HepG2 (cell line): ENCODE results near the gene PROKR1. TPM values are rescaled to one million over a fixed set of nuclear protein-coding genes. Genes with fewer than 3 reads are reported as not detected.

Experiments used
- ATAC-seq: fragments of 200-7000 bp; cut with Tn5 transposase; 3 replicates; pipeline ENCODE4 v1.9.1; 2020; ENCODE audit warnings: mild to moderate bottlenecking, moderate library complexity
- BruUV-seq: library from RNA; stranded (reverse); fragments of 400-500 nt; replicated peaks from 2 replicates; lab custom pipeline; 2021; lab: Mats Ljungman, UMichigan
- CTCF ChIA-PET: fragments of 300-600 bp; formaldehyde crosslinking; extraction: SDS; loops from one replicate; lab custom pipeline; 2021; ENCODE audit warnings: low total read pairs, inconsistent platforms, low intra/inter-chr PET ratio; lab: Yijun Ruan, JAX
- POLR2A ChIA-PET: fragments of 350-600 bp; sonication (Branson Sonifier 250); formaldehyde crosslinking; loops from one replicate; lab custom pipeline; 2020; ENCODE audit warnings: antibody characterized with exemption, inconsistent platforms; lab: Yijun Ruan, JAX
- DNase-seq: peaks from one replicate; pipeline ENCODE4 v3.0.0-alpha.2; 2015; ENCODE audit warnings: low spot score
- FAIRE-seq: peaks from 3 replicates; lab custom pipeline; 2011; peaks lifted over from hg19 to GRCh38; lab: Jason Lieb, UNC
- H2AFZ ChIP-seq: one replicate; pipeline ENCODE4 v1.6.1; 2011; ENCODE audit warnings: low read length, inconsistent platforms
- H3K27ac ChIP-seq: fragments of 300-600 bp; 3 replicates; pipeline ENCODE4 v1.8.0; 2011; ENCODE audit warnings: mixed run types, mild to moderate bottlenecking, mixed read lengths, low read length, inconsistent platforms; ENCODE audit not compliant: insufficient read depth; ENCODE audit errors: extremely low read length
- H3K27me3 ChIP-seq, 2 experiments: fragments of 200-600 bp in 1 of 2; 2 replicates in 1 of 2; 3 replicates in 1 of 2; pipeline versions ENCODE4 v1.6.0 to v1.8.0; 2011; ENCODE audit warnings: low read length in 2 of 2, mild to moderate bottlenecking in 2 of 2, moderate library complexity in 2 of 2, inconsistent platforms in 1 of 2; ENCODE audit not compliant: insufficient read depth in 2 of 2, control insufficient read depth in 1 of 2
- H3K36me3 ChIP-seq, 2 experiments: fragments of 200-600 bp in 1 of 2; replicated peaks in 1 of 2; 2 replicates in 1 of 2; 3 replicates in 1 of 2; pipeline versions ENCODE4 v1.5.1 to v1.8.0; 2011; ENCODE audit warnings: low read length in 2 of 2, inconsistent platforms in 1 of 2; ENCODE audit not compliant: insufficient read depth in 2 of 2, control insufficient read depth in 1 of 2
- H3K4me1 ChIP-seq: 2 replicates; pipeline ENCODE4 v1.5.1; 2012; ENCODE audit warnings: low read length, inconsistent platforms; ENCODE audit not compliant: insufficient read depth
- H3K4me2 ChIP-seq: 2 replicates; pipeline ENCODE4 v1.6.0; 2011; ENCODE audit warnings: low read depth, low read length, inconsistent platforms
- H3K4me3 ChIP-seq, 3 experiments: fragments of 200-600 bp in 1 of 3; sonication (generic), shearing (Covaris generic) in 1 of 3; replicated peaks in 1 of 3; 2 replicates each; pipeline ENCODE4 v1.5.1; 2011 to 2016; ENCODE audit warnings: low read length in 3 of 3, inconsistent platforms in 2 of 3, low read depth in 2 of 3, mild to moderate bottlenecking in 2 of 3, control low read depth in 1 of 3, mixed read lengths in 1 of 3; ENCODE audit not compliant: insufficient read depth in 1 of 3
- H3K79me2 ChIP-seq: one replicate; pipeline ENCODE4 v1.6.1; 2011; ENCODE audit warnings: low read length, inconsistent platforms; ENCODE audit not compliant: insufficient read depth
- H3K9ac ChIP-seq: 2 replicates; pipeline ENCODE4 v1.6.0; 2011; ENCODE audit warnings: mild to moderate bottlenecking, low read depth, low read length, inconsistent platforms; ENCODE audit not compliant: insufficient read depth
- H3K9me3 ChIP-seq: 2 replicates; pipeline ENCODE4 v1.5.1; 2012; ENCODE audit warnings: mild to moderate bottlenecking, low read length
- H4K20me1 ChIP-seq: 2 replicates; pipeline ENCODE4 v1.6.0; 2011; ENCODE audit warnings: inconsistent platforms, mild to moderate bottlenecking, low read length, moderate library complexity; ENCODE audit not compliant: insufficient read depth
- CREB3 ChIP-seq: sonication (generic); formaldehyde crosslinking; IDR thresholded peaks from 2 replicates; pipeline ENCODE4 v1.5.0; 2020; ENCODE audit warnings: missing genetic modification reagents
- ELK4 ChIP-seq: sonication (generic); formaldehyde crosslinking; IDR thresholded peaks from 2 replicates; pipeline ENCODE4 v1.9.0; 2021; ENCODE audit warnings: missing genetic modification reagents, borderline replicate concordance
- GFI1 ChIP-seq: sonication (generic); formaldehyde crosslinking; IDR thresholded peaks from 2 replicates; pipeline ENCODE4 v1.5.0; 2020; ENCODE audit warnings: missing genetic modification reagents, mild to moderate bottlenecking, borderline replicate concordance
- GMEB2 ChIP-seq: IDR thresholded peaks from 2 replicates; pipeline ENCODE4 v1.6.1; 2016; ENCODE audit warnings: missing biosample characterization, missing genetic modification reagents, low read depth
- HCFC1 ChIP-seq: fragments of 150-350 bp; IDR thresholded peaks from 2 replicates; pipeline ENCODE4 v1.6.1; 2014; ENCODE audit warnings: low read depth, low read length
- IRX3 ChIP-seq: sonication (generic); formaldehyde crosslinking; IDR thresholded peaks from 2 replicates; pipeline ENCODE4 v1.8.1; 2023; ENCODE audit warnings: mild to moderate bottlenecking, low read depth, missing genetic modification reagents, borderline replicate concordance
- KLF11 ChIP-seq: IDR thresholded peaks from 2 replicates; pipeline ENCODE4 v1.6.1; 2016; ENCODE audit warnings: missing compliant biosample characterization
- NFIB ChIP-seq: sonication (generic); formaldehyde crosslinking; IDR thresholded peaks from 2 replicates; pipeline ENCODE4 v1.9.0; 2021; ENCODE audit warnings: missing genetic modification reagents, mild to moderate bottlenecking, borderline replicate concordance
- NFKB2 ChIP-seq: sonication (generic); formaldehyde crosslinking; IDR thresholded peaks from 2 replicates; pipeline ENCODE4 v1.4.0; 2020; ENCODE audit warnings: missing genetic modification reagents, borderline replicate concordance
- THAP11 ChIP-seq: IDR thresholded peaks from 2 replicates; pipeline ENCODE4 v1.6.1; 2016; ENCODE audit warnings: missing biosample characterization, missing genetic modification reagents
- WIZ ChIP-seq: sonication (generic); formaldehyde crosslinking; IDR thresholded peaks from 2 replicates; pipeline ENCODE4 v1.5.1; 2020; ENCODE audit warnings: mild to moderate bottlenecking, missing genetic modification reagents
- ZBTB4 ChIP-seq: sonication (generic); formaldehyde crosslinking; IDR thresholded peaks from 2 replicates; pipeline ENCODE4 v1.4.0; 2020; ENCODE audit warnings: missing genetic modification reagents, mild to moderate bottlenecking, borderline replicate concordance
- ZFP62 ChIP-seq: sonication (generic); formaldehyde crosslinking; IDR thresholded peaks from 2 replicates; pipeline ENCODE4 v1.4.0; 2020; ENCODE audit warnings: missing genetic modification reagents
- ZNF510 ChIP-seq: sonication (generic); formaldehyde crosslinking; IDR thresholded peaks from 2 replicates; pipeline ENCODE4 v1.4.0; 2020; ENCODE audit warnings: low read depth, mild to moderate bottlenecking, missing genetic modification reagents
- ZNF547 ChIP-seq: sonication (generic); formaldehyde crosslinking; IDR thresholded peaks from 2 replicates; pipeline ENCODE4 v1.5.1; 2020; ENCODE audit warnings: mild to moderate bottlenecking, missing genetic modification reagents
- ZNF816 ChIP-seq: sonication (generic); formaldehyde crosslinking; IDR thresholded peaks from 2 replicates; pipeline ENCODE4 v1.8.0; 2022; ENCODE audit warnings: missing genetic modification reagents, mild to moderate bottlenecking, borderline replicate concordance
- in situ Hi-C: cut with HindIII; loops from 2 replicates; pipeline ENCODE4 v1.10.0; 2017; ENCODE audit warnings: low pct_unique_long_range_greater_than_20kb; ENCODE audit not compliant: extremely low pct_ligation_motif_present
- intact Hi-C: fragments of 100-400 bp; cut with micrococcal nuclease; formaldehyde crosslinking; loops from one replicate; pipeline ENCODE4 v1.10.0; 2022; ENCODE audit not compliant: unreplicated experiment
- polyA plus RNA-seq, 8 experiments: library from polyadenylated mRNA; depleted of rRNA in 3 of 8; stranded (reverse) in 7 of 8; unstranded in 1 of 8; fragments of >200 nt; fragmentation: Illumina TruSeq in 4 of 8; extraction: Trizol in 4 of 8; gene quantifications; 2 replicates each; pipeline versions ENCODE4 v1.2.1 to v1.2.3, GENCODE V29; 2011 to 2016; ENCODE audit warnings: low read depth in 4 of 8, missing spikeins in 1 of 8, mixed read lengths in 1 of 8; ENCODE audit not compliant: insufficient read depth in 1 of 8
- total RNA-seq, 5 experiments: library from RNA; depleted of rRNA; stranded (reverse); fragments of >200 nt; fragmentation: Illumina TruSeq; extraction: Trizol; gene quantifications; 2 replicates each; pipeline ENCODE4 v1.2.3, GENCODE V29; 2016; ENCODE audit warnings: low read depth in 1 of 5
- TF ChIP-seq, protein P1 (sequence below): sonication (generic); formaldehyde crosslinking; IDR thresholded peaks from 2 replicates; pipeline ENCODE4 v1.8.0; 2022; ENCODE audit warnings: missing genetic modification reagents, mild to moderate bottlenecking, borderline replicate concordance

The PROKR1 gene
- total and polyA plus RNA-seq, 2 of the 13 experiments (the other 11 are each of a cell fraction or from before 2014, with no cell fraction given) = not detected

- Histone ChIP-seq H3K79me2 (no peaks in the 10 kb centered on the region), H3K9ac (no peak overlapping the region), H3K4me3 (no peak overlapping the region), H2AFZ (no peak overlapping the region), H4K20me1 (no peaks in the 10 kb centered on the region), H3K4me2 (no peak overlapping the region), H3K27ac (no peak overlapping the region), H3K27me3 (peaks cover 11 to 67% of the 10 kb centered on the region in 2 experiments; a peak in 4 of 5 replicates), H3K36me3 (no peaks in the 10 kb centered on the region), H3K4me1 (no peaks in the 10 kb centered on the region; the same call in 1 of the 2 replicates), H3K9me3 (no peaks in the 10 kb centered on the region)
- POLR2A ChIA-PET = no interaction called here
- in situ Hi-C loops (no loop called here), intact Hi-C loops (loop anchor here (5.0 kb wide), 1 partner anchor 158 kb away; no protein-coding TSS in a partner anchor)
- no peak for FAIRE-seq
- ATAC-seq = no peak
- BruUV-seq = no TSS peak
- DNase-seq = no peak
- CTCF ChIA-PET = no interaction called here
- TF ChIP-seq ZNF816 (CRISPR knock-in tag) (no peak), IRX3 (CRISPR knock-in tag) (no peak), ZFP62 (CRISPR knock-in tag) (no peak), ZNF510 (CRISPR knock-in tag) (no peak), ZNF547 (CRISPR knock-in tag) (no peak), THAP11 (CRISPR knock-in tag) (no peak), CREB3 (CRISPR knock-in tag) (no peak), GFI1 (CRISPR knock-in tag) (no peak), NFKB2 (no peak), ELK4 (CRISPR knock-in tag) (no peak), KLF11 (CRISPR knock-in tag) (no peak), NFIB (CRISPR knock-in tag) (no peak), WIZ (no peak), GMEB2 (CRISPR knock-in tag) (no peak), ZBTB4 (CRISPR knock-in tag) (no peak), HCFC1 (no peak)
- TF ChIP-seq, protein P1, sequence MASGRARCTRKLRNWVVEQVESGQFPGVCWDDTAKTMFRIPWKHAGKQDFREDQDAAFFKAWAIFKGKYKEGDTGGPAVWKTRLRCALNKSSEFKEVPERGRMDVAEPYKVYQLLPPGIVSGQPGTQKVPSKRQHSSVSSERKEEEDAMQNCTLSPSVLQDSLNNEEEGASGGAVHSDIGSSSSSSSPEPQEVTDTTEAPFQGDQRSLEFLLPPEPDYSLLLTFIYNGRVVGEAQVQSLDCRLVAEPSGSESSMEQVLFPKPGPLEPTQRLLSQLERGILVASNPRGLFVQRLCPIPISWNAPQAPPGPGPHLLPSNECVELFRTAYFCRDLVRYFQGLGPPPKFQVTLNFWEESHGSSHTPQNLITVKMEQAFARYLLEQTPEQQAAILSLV (CRISPR knock-in tag) = no peak
These were observed 2.1 kb downstream of the PROKR1 start for GRCh38 chr2:68645523-68645922.
